GM21390 (cell line): ENCODE data around the gene MMP24.
"Not testable (repeated sequence)": the region's sequence is repeated elsewhere in the genome, so short reads cannot be mapped to it uniquely, and the experiment has no call there.

Experiments
- ATAC-seq: cut with Tn5 transposase; IDR thresholded peaks from one replicate; pipeline ENCODE4 v1.9.1; 2021; ENCODE audit not compliant: unreplicated experiment

The MMP24 gene

GRCh38 chr20:35305682-35306556 is 79.4 kb downstream of the MMP24 start:
- ATAC-seq: no peak

- ATAC-seq: no peak
These were observed 80.5 kb downstream of the MMP24 start for GRCh38 chr20:35306931-35307517.

- no peak for ATAC-seq
These were observed 81.5 kb downstream of the MMP24 start for GRCh38 chr20:35307666-35308653.

- ATAC-seq: no peak
These were observed 84.9 kb downstream of the MMP24 start for GRCh38 chr20:35311409-35311808.

- ATAC-seq: no peak
These were observed 85.3 kb downstream of the MMP24 start for GRCh38 chr20:35311822-35312221.

- ATAC-seq: no peak
These were observed 85.8 kb downstream of the MMP24 start for GRCh38 chr20:35312318-35312717.

- no peak for ATAC-seq
These were observed 88.5 kb downstream of the MMP24 start for GRCh38 chr20:35314816-35315631.

GRCh38 chr20:35315632-35316020 is 89.1 kb downstream of the MMP24 start:
- not testable (repeated sequence) for ATAC-seq

- no peak for ATAC-seq
These were observed 89.6 kb downstream of the MMP24 start for GRCh38 chr20:35316086-35316485.

- ATAC-seq: no peak
These were observed 91.1 kb downstream of the MMP24 start for GRCh38 chr20:35317416-35318210.

GRCh38 chr20:35318502-35319157 is 92.1 kb downstream of the MMP24 start:
- no peak for ATAC-seq

GRCh38 chr20:35319192-35319870 is 92.8 kb downstream of the MMP24 start:
- no peak for ATAC-seq

GRCh38 chr20:35319871-35320197 is 93.3 kb downstream of the MMP24 start:
- no peak for ATAC-seq

GRCh38 chr20:35320396-35321126 is 94.1 kb downstream of the MMP24 start:
- no peak for ATAC-seq

- no peak for ATAC-seq
These were observed 98.9 kb downstream of the MMP24 start for GRCh38 chr20:35325401-35325800.

- ATAC-seq: no peak
These were observed 99.7 kb downstream of the MMP24 start for GRCh38 chr20:35326021-35326739.
